Measurements from ENCODE around the gene RDX.
A peak's percentile ranks its signal among the peaks of the same experiment; 100 is the strongest.
"Not testable (repeated sequence)": the region's sequence is repeated elsewhere in the genome, so short reads cannot be mapped to it uniquely, and the experiment has no call there.

Gene RDX

GRCh38 chr11:110199184-110199981 is 97.0 kb downstream of the RDX start:
- no peak for DNase-seq (ENCODE audit: low read depth)

- DNase-seq (ENCODE audit: low read depth) = no peak
Measured at GRCh38 chr11:110198031-110198729, 98.2 kb downstream of the RDX start.

- DNase-seq (ENCODE audit: low read depth) = no peak
Measured at GRCh38 chr11:110196884-110197420, 99.5 kb downstream of the RDX start.

GRCh38 chr11:110196241-110196754 is 100.1 kb downstream of the RDX start:
- DNase-seq (ENCODE audit: low read depth) = no peak

GRCh38 chr11:110194211-110194766 is 102.1 kb downstream of the RDX start:
- DNase-seq (ENCODE audit: low read depth) = not testable (repeated sequence)

GRCh38 chr11:110192604-110193282 is 103.7 kb downstream of the RDX start:
- not testable (repeated sequence) for DNase-seq (ENCODE audit: low read depth)

GRCh38 chr11:110190885-110191284 is 105.5 kb downstream of the RDX start:
- no peak for DNase-seq (ENCODE audit: low read depth)

GRCh38 chr11:110187731-110188130 is 108.7 kb downstream of the RDX start:
- DNase-seq (ENCODE audit: low read depth) = no peak

- no peak for DNase-seq (ENCODE audit: low read depth)
Measured at GRCh38 chr11:110186867-110187266, 109.5 kb downstream of the RDX start.

GRCh38 chr11:110186456-110186855 is 110.0 kb downstream of the RDX start:
- DNase-seq (ENCODE audit: low read depth) = no peak

- DNase-seq (ENCODE audit: low read depth) = no peak
Measured at GRCh38 chr11:110185599-110185998, 110.8 kb downstream of the RDX start.

- no peak for DNase-seq (ENCODE audit: low read depth)
Measured at GRCh38 chr11:110185121-110185591, 111.3 kb downstream of the RDX start.

- no peak for DNase-seq (ENCODE audit: low read depth)
Measured at GRCh38 chr11:110184456-110184855, 112.0 kb downstream of the RDX start.

GRCh38 chr11:110182886-110183285 is 113.5 kb downstream of the RDX start:
- DNase-seq (ENCODE audit: low read depth) = no peak

- no peak for DNase-seq (ENCODE audit: low read depth)
Measured at GRCh38 chr11:110179064-110179463, 117.3 kb downstream of the RDX start.

GRCh38 chr11:110177086-110177456 is 119.3 kb downstream of the RDX start:
- DNase-seq (ENCODE audit: low read depth) = no peak

- no peak for DNase-seq (ENCODE audit: low read depth)
Measured at GRCh38 chr11:110176366-110177085, 119.9 kb downstream of the RDX start.

GRCh38 chr11:110174645-110175310 is 121.6 kb downstream of the RDX start:
- DNase-seq (ENCODE audit: low read depth) = no peak

GRCh38 chr11:110173811-110174644 is 122.4 kb downstream of the RDX start:
- DNase-seq (ENCODE audit: low read depth) = peak; percentile 36
